Measurements from ENCODE around the gene CACTIN. TPM values are rescaled to one million over a fixed set of nuclear protein-coding genes. Genes with fewer than 3 reads are reported as not detected.
"Not testable (repeated sequence)": the region's sequence is repeated elsewhere in the genome, so short reads cannot be mapped to it uniquely, and the experiment has no call there.

Gene CACTIN
- total RNA-seq, 1 donor from 2014 or later, result 43.9 TPM

GRCh38 chr19:3632739-3633558, 6.4 kb upstream of the CACTIN start:
- Mint-ChIP-seq H3K36me3 (ENCODE audit: insufficient read depth) (peaks cover 1% of the 10 kb centered on the region), H3K27ac (no peak overlapping the region), H3K27me3 (no peaks in the 10 kb centered on the region), H3K4me1 (ENCODE audit: low read depth) (no peaks in the 10 kb centered on the region), H3K4me3 (ENCODE audit: low read depth) (no peak overlapping the region), H3K9me3 (ENCODE audit: low read depth) (no peaks in the 10 kb centered on the region)
- no peak for DNase-seq (ENCODE audit: low spot score, unreplicated experiment)
- TF ChIP-seq CTCF (IDR thresholded peaks at IDR 0.05; ENCODE audit: unreplicated experiment), result no peak

- H3K4me1 Mint-ChIP-seq (ENCODE audit: low read depth), result no peaks in the 10 kb centered on the region
- TF ChIP-seq CTCF (IDR thresholded peaks at IDR 0.05; ENCODE audit: unreplicated experiment), result no peak
- peaks cover 1% of the 10 kb centered on the region for H3K36me3 Mint-ChIP-seq (ENCODE audit: insufficient read depth)
- H3K9me3 Mint-ChIP-seq (ENCODE audit: low read depth), result no peaks in the 10 kb centered on the region
- no peaks in the 10 kb centered on the region for H3K27me3 Mint-ChIP-seq
- H3K4me3 Mint-ChIP-seq (ENCODE audit: low read depth), result no peak overlapping the region
- DNase-seq (ENCODE audit: low spot score, unreplicated experiment), result no peak
- no peak overlapping the region for H3K27ac Mint-ChIP-seq
These were observed 5.5 kb upstream of the CACTIN start for GRCh38 chr19:3632098-3632497.

- Mint-ChIP-seq H3K36me3 (ENCODE audit: insufficient read depth) (peaks cover 1% of the 10 kb centered on the region), H3K9me3 (ENCODE audit: low read depth) (no peaks in the 10 kb centered on the region), H3K4me3 (ENCODE audit: low read depth) (no peak overlapping the region), H3K27me3 (no peaks in the 10 kb centered on the region), H3K27ac (no peak overlapping the region), H3K4me1 (ENCODE audit: low read depth) (peaks cover 2% of the 10 kb centered on the region)
- no peak for TF ChIP-seq CTCF (IDR thresholded peaks at IDR 0.05; ENCODE audit: unreplicated experiment)
- DNase-seq (ENCODE audit: low spot score, unreplicated experiment), result no peak
These were observed 4.7 kb upstream of the CACTIN start for GRCh38 chr19:3631053-3631861.

- H3K27ac Mint-ChIP-seq; H3K4me3 Mint-ChIP-seq (ENCODE audit: low read depth); H3K9me3 Mint-ChIP-seq (ENCODE audit: low read depth); H3K36me3 Mint-ChIP-seq (ENCODE audit: insufficient read depth); H3K27me3 Mint-ChIP-seq; DNase-seq (ENCODE audit: low spot score, unreplicated experiment): not testable (repeated sequence)
- H3K4me1 Mint-ChIP-seq (ENCODE audit: low read depth), result peaks cover 13% of the 10 kb centered on the region
These were observed 2.2 kb upstream of the CACTIN start for GRCh38 chr19:3628766-3629165.

- no peak for TF ChIP-seq CTCF (IDR thresholded peaks at IDR 0.05; ENCODE audit: unreplicated experiment)
- Mint-ChIP-seq H3K27me3 (no peaks in the 10 kb centered on the region), H3K9me3 (ENCODE audit: low read depth) (no peaks in the 10 kb centered on the region), H3K4me1 (ENCODE audit: low read depth) (peaks cover 13% of the 10 kb centered on the region), H3K4me3 (ENCODE audit: low read depth) (no peak overlapping the region), H3K36me3 (ENCODE audit: insufficient read depth) (peaks cover 1% of the 10 kb centered on the region), H3K27ac (peak overlapping the region; percentile 100)
- no peak for DNase-seq (ENCODE audit: low spot score, unreplicated experiment)
These were observed 747 bp upstream of the CACTIN start for GRCh38 chr19:3627351-3627723.

Measured in progenitor cell of endocrine pancreas (in vitro differentiated cells).